ENCODE measurements around the gene TSEN54. TPM values are rescaled to one million over a fixed set of nuclear protein-coding genes. Genes with fewer than 3 reads are reported as not detected.
A peak's percentile ranks its signal among the peaks of the same experiment; 100 is the strongest.

TSEN54 gene
- total RNA-seq, 2 experiments from 2014 or later = 38.8 to 45.4 TPM

DNA sequence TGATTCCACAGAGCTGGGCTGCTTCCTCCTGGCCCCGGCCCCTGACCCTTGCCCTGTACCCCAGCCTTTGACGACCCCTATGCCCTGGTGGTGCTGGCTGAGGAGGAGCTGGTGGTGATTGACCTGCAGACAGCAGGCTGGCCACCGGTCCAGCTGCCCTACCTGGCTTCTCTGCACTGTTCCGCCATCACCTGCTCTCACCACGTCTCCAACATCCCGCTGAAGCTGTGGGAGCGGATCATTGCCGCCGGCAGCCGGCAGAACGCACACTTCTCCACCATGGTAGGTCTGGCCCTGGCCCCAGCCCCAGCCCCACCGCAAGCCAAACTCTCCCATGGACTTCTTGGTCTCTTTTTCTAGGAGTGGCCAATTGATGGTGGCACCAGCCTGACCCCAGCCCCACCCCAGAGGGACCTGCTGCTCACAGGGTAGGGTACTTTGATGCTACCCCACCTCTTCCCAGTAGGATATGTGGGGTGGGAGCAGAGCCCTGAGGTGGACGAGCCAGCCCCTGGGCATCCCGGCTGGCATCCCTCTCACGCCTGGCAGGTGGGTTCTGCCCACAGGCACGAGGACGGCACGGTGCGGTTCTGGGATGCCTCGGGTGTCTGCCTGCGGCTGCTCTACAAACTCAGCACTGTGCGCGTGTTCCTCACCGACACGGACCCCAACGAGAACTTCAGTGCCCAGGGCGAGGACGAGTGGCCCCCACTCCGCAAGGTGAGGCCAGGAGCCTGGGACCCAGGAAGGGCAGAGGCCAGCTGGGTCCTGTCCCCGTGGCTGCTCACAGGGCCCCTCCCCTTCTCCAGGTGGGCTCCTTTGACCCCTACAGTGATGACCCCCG, 52.3 kb downstream of the TSEN54 start:
- no peak for ATAC-seq
- ChIA-PET CTCF (interaction anchor here (1.0 to 2.4 kb wide), 2 partner anchors 33 to 64 kb away, joined by 3 to 10 read pairs; partner anchors contain the start of gene SMIM5), POLR2A (interaction anchor here (1.1 kb wide), 1 partner anchor 13 kb away, joined by 3 read pairs; no protein-coding TSS in a partner anchor)
- Mint-ChIP-seq H3K4me3 (no peak overlapping the region), H3K36me3 (ENCODE audit: low read depth) (no peaks in the 10 kb centered on the region), H3K27me3 (no peaks in the 10 kb centered on the region), H3K4me1 (ENCODE audit: low read depth) (no peaks in the 10 kb centered on the region), H3K27ac (no peak overlapping the region), H3K9me3 (no peaks in the 10 kb centered on the region)
- intact Hi-C loops (cut with micrococcal nuclease) = no loop called here
- TF ChIP-seq, protein P1, sequence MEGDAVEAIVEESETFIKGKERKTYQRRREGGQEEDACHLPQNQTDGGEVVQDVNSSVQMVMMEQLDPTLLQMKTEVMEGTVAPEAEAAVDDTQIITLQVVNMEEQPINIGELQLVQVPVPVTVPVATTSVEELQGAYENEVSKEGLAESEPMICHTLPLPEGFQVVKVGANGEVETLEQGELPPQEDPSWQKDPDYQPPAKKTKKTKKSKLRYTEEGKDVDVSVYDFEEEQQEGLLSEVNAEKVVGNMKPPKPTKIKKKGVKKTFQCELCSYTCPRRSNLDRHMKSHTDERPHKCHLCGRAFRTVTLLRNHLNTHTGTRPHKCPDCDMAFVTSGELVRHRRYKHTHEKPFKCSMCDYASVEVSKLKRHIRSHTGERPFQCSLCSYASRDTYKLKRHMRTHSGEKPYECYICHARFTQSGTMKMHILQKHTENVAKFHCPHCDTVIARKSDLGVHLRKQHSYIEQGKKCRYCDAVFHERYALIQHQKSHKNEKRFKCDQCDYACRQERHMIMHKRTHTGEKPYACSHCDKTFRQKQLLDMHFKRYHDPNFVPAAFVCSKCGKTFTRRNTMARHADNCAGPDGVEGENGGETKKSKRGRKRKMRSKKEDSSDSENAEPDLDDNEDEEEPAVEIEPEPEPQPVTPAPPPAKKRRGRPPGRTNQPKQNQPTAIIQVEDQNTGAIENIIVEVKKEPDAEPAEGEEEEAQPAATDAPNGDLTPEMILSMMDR (IDR thresholded peaks at IDR 0.05) = no peak
- no peak for DNase-seq

DNA sequence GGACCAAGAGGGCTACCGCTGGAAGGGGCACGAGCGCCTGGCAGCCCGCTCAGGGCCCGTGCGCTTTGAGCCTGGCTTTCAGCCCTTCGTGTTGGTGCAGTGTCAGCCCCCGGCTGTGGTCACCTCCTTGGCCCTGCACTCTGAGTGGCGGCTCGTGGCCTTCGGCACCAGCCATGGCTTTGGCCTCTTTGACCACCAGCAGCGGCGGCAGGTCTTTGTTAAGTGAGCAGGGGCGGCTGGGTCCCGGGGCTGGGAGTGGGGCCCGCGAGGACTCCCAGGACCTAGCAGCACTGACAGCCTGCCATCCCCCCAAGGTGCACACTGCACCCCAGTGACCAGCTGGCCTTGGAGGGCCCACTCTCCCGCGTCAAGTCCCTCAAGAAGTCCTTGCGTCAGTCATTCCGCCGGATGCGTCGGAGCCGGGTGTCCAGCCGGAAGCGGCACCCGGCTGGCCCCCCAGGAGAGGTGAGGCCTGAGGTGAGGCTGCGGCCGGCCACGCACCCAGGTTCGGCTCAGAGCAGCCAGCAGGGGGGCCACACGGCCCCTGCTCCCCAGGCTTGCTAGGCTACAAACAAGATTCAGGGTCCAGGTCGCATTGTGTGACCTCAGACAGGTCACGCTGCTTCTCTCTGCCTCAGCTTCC, 53.8 kb downstream of the TSEN54 start:
- DNase-seq (no peak), ATAC-seq (no peak)
- TF ChIP-seq, protein P1 (IDR thresholded peaks at IDR 0.05) = no peak
- Mint-ChIP-seq H3K4me3 (no peak overlapping the region), H3K36me3 (ENCODE audit: low read depth) (no peaks in the 10 kb centered on the region), H3K27me3 (no peaks in the 10 kb centered on the region), H3K9me3 (no peaks in the 10 kb centered on the region), H3K27ac (no peak overlapping the region), H3K4me1 (ENCODE audit: low read depth) (no peaks in the 10 kb centered on the region)
- intact Hi-C loops (cut with micrococcal nuclease) = no loop called here
- CTCF ChIA-PET = no interaction called here
- POLR2A ChIA-PET = interaction anchor here (1.1 to 1.3 kb wide), 2 partner anchors 12 to 35 kb away, joined by 3 to 4 read pairs; no protein-coding TSS in a partner anchor

DNA sequence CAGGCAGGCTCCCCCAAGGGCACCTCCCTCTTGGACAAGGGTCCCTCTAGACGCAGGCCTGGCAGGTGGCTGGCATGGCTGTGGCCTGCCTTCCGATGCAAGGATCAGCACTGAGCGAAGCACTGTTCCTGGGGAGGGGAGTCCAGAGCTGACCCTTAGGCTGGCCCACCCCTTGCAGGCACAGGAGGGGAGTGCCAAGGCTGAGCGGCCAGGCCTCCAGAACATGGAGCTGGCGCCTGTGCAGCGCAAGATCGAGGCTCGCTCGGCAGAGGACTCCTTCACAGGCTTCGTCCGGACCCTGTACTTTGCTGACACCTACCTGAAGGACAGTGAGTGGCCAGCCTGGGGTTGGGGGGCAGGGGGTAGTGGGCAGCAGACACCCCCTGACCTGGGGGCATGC, 54.4 kb downstream of the TSEN54 start:
- Mint-ChIP-seq H3K36me3 (ENCODE audit: low read depth) (no peaks in the 10 kb centered on the region), H3K4me3 (no peak overlapping the region), H3K9me3 (no peaks in the 10 kb centered on the region), H3K27ac (no peak overlapping the region), H3K27me3 (no peaks in the 10 kb centered on the region), H3K4me1 (ENCODE audit: low read depth) (no peaks in the 10 kb centered on the region)
- DNase-seq (no peak), ATAC-seq (no peak)
- intact Hi-C loops (cut with micrococcal nuclease) = no loop called here
- ChIA-PET POLR2A (interaction anchor here (0.7 to 1.3 kb wide), 2 partner anchors 17 to 36 kb away, joined by 3 to 4 read pairs; no protein-coding TSS in a partner anchor), CTCF (interaction anchor here (0.9 to 1.0 kb wide), 3 partner anchors 10 to 183 kb away, joined by 3 to 4 read pairs (median 3); no protein-coding TSS in a partner anchor)
- TF ChIP-seq, protein P1 (IDR thresholded peaks at IDR 0.05) = no peak

DNA sequence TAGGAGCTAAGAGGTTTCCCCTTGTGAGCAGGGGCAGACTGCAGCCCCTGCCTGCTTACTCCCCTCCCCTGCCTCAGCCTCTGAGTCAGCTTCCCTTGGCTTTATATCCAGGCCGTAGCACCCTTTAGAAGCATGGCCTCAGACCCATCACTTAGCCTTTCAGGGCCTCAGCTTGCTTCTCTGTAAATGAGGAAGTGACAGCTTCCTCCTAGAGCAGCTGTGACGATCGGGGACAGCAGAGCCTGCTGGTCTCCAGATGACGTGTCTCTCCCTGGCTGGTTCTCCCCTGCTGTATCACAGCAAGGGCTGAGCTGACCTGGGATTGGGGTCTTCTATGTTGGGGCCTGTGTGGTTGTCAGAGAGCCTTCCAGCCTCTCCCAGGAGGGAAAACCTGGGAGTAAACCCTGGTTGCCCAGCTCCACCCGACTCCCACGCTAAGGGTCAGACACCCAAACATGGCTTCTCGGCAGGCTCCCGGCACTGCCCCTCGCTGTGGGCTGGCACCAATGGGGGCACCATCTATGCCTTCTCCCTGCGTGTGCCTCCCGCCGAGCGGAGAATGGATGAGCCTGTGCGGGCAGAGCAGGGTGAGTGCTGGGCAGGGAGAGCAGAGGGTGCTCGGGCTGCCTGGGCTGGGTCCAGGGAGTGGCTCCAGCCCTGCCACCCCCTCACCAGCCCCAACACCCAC, 55.0 kb downstream of the TSEN54 start:
- ATAC-seq (peak; percentile 90), DNase-seq (peak; percentile 48)
- no peaks in the 10 kb centered on the region for H3K9me3 Mint-ChIP-seq
- H3K27ac Mint-ChIP-seq = peak overlapping the region; percentile 15
- ChIA-PET CTCF (interaction anchor here (0.9 to 1.0 kb wide), 3 partner anchors 10 to 182 kb away, joined by 3 to 4 read pairs (median 3); no protein-coding TSS in a partner anchor), POLR2A (interaction anchor here (0.7 to 1.3 kb wide), 2 partner anchors 18 to 36 kb away, joined by 3 to 4 read pairs; no protein-coding TSS in a partner anchor)
- no peaks in the 10 kb centered on the region for H3K27me3 Mint-ChIP-seq
- no peaks in the 10 kb centered on the region for H3K36me3 Mint-ChIP-seq (ENCODE audit: low read depth)
- intact Hi-C loops (cut with micrococcal nuclease) = no loop called here
- H3K4me3 Mint-ChIP-seq = no peak overlapping the region
- no peaks in the 10 kb centered on the region for H3K4me1 Mint-ChIP-seq (ENCODE audit: low read depth)
- TF ChIP-seq, protein P1 (IDR thresholded peaks at IDR 0.05) = no peak
